GM11168 (cell line): ENCODE results near the gene VDR.
"Not testable (repeated sequence)": the region's sequence is repeated elsewhere in the genome, so short reads cannot be mapped to it uniquely, and the experiment has no call there.

Experiments used
- in situ Hi-C: fragments of 300-500 bp; cut with MboI; formaldehyde crosslinking; loops from one replicate; pipeline ENCODE4 v1.12.0; 2022; ENCODE audit warnings: low sequenced_read_pairs; ENCODE audit not compliant: unreplicated experiment

Gene VDR

GRCh38 chr12:47851303-47851952 lies 53.4 kb downstream of the VDR start:
- in situ Hi-C loops: no loop called here

- in situ Hi-C loops: no loop called here
Measured at GRCh38 chr12:47850153-47851084, 54.4 kb downstream of the VDR start.

- in situ Hi-C loops: no loop called here
Measured at GRCh38 chr12:47849261-47849660, 55.5 kb downstream of the VDR start.

DNA sequence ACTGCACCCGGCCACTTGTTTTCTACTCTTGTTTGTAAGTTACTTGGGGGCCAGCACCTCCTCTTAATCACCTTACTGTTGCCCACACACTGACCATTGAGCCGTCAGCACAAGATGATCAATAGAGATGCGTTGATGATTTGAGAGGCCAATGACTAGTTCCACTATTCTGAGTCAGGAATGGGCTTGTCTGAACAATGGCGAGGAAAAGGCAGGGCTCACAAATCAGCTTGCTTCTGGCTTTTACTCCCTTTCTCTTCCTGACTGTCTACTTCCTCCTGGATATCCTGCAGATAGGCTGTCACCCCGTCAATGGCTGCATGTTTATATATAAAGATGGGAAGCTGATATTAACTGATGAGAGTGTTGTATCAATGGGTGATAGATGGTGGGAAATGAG lies 55.9 kb downstream of the VDR start:
- in situ Hi-C loops: no loop called here

DNA sequence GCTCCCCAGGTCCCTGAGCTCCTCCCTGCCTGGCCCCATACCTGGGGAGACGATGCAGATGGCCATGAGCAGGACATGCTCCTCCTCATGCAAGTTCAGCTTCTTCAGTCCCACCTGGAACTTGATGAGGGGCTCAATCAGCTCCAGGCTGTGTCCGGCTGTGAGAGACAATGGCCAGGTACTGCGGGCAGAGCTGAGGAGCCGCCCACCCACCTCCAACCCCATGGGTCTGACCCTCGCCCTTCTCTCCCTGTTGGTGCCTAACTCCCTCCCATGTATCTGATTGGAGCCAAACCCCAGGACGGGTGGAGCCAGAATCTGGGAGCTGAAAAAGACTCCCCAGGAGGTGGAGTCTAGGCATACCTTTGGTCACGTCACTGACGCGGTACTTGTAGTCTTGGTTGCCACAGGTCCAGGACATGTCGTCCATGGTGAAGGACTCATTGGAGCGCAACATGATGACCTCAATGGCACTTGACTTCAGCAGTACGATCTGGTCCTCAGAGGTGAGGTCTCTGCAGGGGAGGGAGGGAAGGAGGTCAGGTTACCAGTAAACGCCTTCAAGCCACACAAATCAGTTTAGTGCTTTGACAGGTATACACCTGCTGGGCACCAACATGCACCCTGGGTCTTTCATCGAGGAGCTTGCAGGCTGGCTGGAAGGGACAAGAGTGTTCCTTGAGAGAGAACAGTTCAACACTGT lies 58.3 kb downstream of the VDR start:
- in situ Hi-C loops: no loop called here

DNA sequence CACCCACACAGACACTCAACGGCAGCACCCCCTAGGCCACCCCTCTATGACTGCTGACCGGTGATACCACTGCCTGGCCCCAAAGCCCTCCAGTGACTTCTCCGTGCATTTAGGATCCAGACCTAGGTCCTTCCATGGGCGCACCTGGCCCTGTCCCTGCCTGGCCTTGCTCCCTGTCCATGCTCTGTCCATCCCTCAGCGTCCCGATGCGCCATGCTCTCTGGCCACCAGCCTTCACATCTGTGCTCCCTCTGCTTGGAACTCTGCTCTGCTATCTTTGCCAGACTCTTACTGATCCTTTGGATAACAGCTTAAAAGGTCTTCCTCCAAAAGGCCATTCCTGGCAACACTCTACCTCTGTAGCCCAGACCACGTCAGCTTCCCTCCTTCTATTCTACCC lies 59.7 kb downstream of the VDR start:
- in situ Hi-C loops: no loop called here

- in situ Hi-C loops: no loop called here
Measured at GRCh38 chr12:47844264-47845019, 60.4 kb downstream of the VDR start.

GRCh38 chr12:47843226-47843980 lies 61.4 kb downstream of the VDR start:
- in situ Hi-C loops: no loop called here

GRCh38 chr12:47842543-47842942 lies 62.3 kb downstream of the VDR start:
- in situ Hi-C loops: not testable (repeated sequence)

- in situ Hi-C loops: no loop called here
Measured at GRCh38 chr12:47841910-47842309, 62.9 kb downstream of the VDR start.

GRCh38 chr12:47841501-47841900 lies 63.3 kb downstream of the VDR start:
- in situ Hi-C loops: no loop called here

- in situ Hi-C loops: no loop called here
Measured at GRCh38 chr12:47840571-47840970, 64.2 kb downstream of the VDR start.

DNA sequence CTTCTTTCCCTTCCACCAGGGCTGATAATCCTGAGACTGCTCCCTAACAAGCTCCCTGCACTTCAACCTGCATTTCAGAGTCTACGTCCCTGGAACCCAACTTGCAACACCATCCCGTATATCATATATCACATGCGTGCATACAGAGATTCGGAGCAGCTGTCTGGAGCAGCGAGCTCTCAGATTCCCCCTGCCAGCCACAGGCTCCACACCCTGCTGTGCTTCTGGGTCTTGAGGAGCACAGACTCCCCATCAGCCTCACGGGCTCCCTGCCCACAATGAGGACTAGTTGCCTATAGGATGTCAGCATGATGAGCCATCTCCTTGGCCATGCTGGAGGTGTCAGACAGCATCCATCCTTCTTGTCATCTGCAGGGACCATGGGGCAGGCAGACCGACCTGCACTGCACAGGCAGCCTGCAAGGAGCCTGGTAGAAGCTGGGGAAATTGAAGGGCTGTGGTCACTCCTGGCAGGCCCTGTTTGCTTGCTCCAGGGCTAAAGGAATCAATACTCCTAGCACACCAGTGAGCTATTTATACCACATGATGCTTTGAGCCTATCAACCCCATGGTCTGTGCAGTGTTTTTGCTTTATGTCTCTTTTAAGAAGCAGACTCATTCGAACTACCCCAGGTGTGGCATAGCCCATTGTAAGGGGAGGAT lies 65.4 kb downstream of the VDR start:
- in situ Hi-C loops: loop anchor here (5.0 kb wide), 1 partner anchor 52 kb away; no protein-coding TSS in a partner anchor

DNA sequence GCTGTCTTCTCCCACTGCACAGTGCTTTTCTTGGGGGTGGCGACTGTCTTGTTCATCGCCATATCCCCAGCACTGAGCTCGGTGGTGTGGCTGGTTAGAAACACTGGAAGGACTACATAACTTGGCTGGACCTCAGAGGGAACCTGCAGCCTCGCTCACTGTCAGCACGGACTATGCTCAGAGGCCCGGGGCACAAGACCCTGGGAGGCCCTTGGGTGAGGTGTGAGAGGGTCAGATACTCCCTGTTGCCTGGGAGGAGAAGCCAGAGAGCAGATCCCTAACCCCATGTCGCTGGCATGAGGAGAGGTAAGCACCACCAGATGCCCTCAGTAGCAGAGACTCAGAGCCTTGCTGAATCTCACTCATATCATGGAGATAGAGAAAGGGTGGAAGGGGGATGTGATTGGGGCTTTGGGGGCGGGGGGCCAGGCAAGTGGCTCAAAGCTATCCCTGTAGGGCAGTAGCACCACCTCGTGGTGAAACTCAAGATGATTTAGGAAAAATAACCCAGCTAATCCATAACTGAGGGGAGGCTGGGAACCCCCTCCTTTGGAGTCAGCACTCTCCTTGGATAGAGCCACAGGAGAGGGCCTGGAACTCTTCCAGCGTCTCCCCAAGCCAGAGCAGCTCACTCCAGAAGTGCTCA lies 66.4 kb downstream of the VDR start:
- in situ Hi-C loops: loop anchor here (5.0 kb wide), 1 partner anchor 51 kb away; no protein-coding TSS in a partner anchor

GRCh38 chr12:47837190-47838171 lies 67.3 kb downstream of the VDR start:
- in situ Hi-C loops: loop anchor here (5.0 kb wide), 1 partner anchor 50 kb away; no protein-coding TSS in a partner anchor

DNA sequence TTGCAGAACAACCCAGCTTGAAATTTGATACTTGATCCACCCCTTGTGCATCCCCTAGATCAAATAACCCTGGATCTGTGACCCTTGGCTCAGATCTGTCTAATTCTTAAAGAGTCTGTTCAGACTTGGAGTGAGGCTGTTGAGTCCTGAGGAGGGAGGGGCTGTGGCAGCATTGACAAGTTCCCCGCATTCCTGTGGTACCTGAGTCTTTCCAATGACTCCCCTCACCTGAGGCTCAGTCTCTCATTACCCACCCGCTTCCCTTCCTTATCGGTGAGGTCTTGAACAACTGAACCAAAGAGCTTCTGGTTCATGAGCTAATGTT lies 69.0 kb downstream of the VDR start:
- in situ Hi-C loops: loop anchor here (5.0 kb wide), 1 partner anchor 48 kb away; no protein-coding TSS in a partner anchor
